Measurements from ENCODE around the gene ABI1.
"Not testable (repeated sequence)": the region's sequence is repeated elsewhere in the genome, so short reads cannot be mapped to it uniquely, and the experiment has no call there.

Gene ABI1

DNA sequence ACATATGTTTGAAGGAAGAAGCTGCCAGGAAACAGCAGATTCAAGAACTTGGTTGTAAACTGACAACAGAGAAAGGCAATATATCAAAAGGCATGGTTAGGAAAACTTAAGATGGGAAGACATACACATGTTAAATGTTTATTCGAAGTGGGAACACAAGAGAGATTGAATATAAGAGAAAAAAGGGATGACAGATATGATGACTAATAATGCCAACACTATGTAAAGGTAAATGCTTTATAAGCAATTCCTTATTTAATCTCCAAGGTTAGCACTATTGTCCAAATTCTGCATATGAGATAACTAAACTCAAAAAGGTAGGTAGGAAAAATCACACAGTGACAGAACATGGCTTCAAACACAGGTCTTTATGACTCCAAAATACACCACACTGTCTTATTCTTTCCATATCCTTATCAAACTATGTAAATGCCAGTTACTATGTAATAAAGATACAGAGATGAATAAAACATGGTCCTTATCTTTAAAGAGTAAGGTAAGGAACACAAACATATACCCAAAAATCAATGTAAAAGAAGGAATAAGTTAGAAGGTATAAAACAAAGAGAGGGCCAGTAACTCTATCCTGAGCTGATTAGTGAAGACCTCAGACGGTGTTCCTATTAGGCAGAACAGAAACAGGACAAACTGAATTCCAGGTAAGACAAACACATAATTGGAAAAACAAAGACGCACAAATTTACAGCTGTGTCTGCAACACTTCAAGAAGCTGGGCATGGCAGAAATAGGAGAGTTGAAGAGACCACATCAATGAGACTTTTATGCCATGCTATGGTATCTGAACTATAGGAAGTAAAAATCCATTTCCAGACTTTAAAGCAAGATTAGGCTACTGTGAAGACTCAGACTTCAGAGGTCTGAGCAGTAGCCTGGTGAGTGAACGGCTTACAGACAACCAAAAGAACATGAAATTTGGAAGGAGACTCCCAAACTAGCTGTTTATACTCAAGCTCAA, 56.1 kb downstream of the ABI1 start:
- no peak for DNase-seq (ENCODE audit: low read depth)

DNA sequence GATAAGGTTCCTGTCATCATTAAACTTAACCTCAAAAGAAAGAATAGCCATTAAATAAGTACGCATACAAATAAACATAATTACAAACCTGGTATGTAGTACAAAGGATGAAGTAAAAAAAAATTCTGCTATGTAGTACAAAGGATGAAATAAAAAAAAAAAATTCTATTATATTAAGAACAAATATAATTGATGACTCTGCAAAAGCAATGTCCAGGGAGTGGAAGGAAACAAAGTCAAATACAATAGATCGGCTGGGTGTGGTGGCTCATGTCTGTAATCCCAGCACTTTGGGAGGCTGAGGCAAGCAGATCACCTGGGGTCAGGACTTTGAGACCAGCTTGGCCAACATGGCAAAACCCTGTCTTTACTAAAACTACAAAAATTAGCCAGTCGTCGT, 56.9 kb downstream of the ABI1 start:
- no peak for DNase-seq (ENCODE audit: low read depth)

- no peak for DNase-seq (ENCODE audit: low read depth)
These were observed 58.2 kb downstream of the ABI1 start for GRCh38 chr10:26802527-26802926.

- DNase-seq (ENCODE audit: low read depth), result no peak
These were observed 58.9 kb downstream of the ABI1 start for GRCh38 chr10:26801831-26802230.

- no peak for DNase-seq (ENCODE audit: low read depth)
These were observed 59.5 kb downstream of the ABI1 start for GRCh38 chr10:26801274-26801673.

- DNase-seq (ENCODE audit: low read depth), result no peak
These were observed 60.3 kb downstream of the ABI1 start for GRCh38 chr10:26800468-26800867.

DNA sequence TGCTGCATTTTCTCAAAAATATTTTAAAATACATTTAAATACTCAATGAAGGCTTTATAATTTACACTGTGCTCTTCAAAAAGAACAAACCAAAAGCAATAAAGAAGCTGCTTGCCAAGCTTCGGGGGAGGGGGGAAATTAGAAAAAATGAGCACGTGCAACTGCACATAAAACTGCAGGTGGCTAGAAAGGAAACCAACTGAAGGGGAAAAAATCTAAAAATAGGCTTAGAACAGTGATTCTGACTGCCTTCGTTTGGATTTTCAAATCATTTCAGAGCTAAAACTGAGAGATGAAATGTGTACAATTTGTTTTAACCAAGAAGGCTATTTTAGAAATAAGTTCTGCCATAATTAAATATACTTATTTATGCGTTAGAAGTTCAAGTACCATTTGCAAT, 61.4 kb downstream of the ABI1 start:
- no peak for DNase-seq (ENCODE audit: low read depth)

DNA sequence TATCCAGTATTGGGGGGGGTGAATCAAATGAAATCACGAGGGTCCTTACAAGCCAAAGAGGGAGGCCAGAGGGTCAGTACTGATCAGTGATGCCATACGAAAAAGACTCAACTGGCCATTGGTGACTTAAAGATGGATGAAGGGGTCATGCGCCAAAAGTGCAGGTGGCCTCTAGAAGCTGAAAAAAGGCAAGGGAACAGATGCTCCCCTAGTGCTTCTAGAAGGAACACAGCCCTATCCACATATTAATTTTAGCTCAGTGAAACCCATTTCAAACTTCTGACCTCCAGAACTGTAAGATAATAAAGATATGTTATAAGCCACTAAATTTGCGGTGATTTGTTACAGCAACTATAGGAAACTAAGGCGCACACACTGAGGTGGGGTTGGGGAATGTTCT, 62.5 kb downstream of the ABI1 start:
- DNase-seq (ENCODE audit: low read depth), result no peak

DNA sequence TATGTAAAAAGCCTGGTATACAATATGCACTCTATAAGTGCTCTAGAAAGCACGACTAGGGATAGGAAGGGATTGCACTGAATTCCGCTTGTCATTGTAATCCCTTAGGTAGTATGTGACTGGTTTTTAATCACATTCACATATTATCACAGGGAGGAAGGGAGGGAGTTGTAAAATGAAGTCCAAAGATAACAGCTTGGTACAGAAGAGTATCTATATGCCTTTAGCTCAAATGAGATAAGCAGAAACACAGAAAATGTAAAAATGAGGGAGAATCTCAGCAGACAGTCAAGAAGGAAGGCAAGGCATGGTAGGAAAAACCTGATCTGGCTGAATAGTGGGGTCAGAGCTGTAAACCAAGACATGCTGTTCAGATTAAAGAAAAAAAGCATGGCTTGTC, 63.4 kb downstream of the ABI1 start:
- no peak for DNase-seq (ENCODE audit: low read depth)

DNA sequence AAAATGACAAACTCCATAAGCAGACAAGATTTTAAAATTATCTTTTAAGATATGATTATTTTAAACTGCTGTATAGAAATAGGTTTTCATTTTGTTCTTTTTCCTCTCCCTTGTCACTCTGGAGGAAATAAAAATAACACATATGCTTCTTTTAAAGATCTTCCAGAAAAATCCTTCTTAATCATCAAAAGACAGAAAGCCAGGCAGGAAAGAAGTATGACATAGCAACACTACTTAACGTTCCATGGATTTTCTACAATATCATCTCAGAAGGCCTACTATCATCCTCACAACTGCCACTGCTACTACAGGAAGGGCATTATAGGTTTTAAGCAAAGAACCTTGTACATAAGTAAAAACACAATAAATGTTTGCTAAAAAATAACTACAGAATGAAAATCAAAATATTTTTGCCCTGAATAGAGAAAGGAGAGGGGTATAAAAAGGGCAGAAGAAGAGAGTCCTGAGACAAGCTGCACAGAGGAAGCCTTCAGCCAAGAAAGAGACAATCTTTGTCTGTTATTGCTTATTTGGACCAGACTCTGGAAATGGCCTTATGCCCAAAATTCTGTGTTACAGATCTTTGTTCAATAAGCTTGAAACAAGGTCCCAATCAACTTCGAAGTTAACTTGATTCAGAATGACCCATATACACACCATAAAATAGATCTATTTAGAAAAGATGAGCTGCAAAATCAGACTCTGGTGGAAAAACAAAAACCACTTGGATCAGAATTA, 67.8 kb downstream of the ABI1 start:
- DNase-seq (ENCODE audit: low read depth), result no peak

DNA sequence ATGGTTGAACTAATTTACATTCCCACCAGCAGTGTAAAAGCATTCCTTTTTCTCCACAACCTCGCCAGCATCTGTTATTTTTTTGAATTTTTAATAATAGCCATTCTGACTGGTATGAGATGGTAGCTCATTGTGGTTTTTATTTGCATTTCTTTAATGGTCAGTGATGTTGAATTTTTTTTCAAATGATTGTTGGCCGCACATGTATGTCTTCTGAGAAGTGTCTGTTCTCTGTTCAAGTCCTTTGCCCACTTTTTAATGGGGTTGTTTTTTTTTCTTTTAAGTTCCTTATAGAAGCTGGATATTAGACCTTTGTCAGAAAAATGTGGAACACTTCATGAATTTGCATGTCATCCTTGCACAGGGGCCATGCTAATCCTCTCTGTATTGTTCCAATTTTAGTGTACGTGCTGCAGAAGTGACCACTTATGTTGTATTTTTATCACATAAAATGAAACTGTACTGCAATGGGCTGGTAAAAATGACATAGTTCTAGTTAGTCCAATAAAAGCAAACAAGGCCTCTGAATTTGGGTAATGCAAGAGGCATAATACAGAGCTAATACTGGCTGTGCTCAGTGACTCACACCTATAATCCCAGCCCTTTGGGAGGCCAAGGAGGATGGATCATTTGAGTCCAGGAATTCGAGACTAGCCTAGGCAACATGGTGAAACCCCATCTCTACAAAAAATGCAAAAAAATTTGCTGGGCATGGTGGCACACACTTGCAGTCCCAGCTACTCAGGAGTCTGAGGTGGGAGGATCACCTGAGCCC, 70.3 kb downstream of the ABI1 start:
- no peak for DNase-seq (ENCODE audit: low read depth)

DNA sequence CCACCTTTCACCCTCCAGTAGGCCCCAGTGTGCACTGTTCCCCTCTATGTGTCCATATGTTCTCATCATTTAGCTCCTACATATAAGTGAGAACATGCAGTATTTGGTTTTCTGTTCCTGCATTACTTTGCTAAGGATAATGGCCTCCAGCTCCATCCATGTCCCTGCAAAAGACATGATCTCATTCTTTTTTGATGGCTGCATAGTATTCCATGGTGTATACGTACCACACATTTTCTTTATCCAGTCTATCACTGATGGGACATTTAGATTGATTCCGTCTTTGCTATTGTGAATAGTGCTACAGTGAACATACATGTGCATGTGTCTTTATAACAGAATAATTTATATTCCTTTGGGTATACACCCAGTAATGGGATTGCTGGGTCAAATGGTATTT, 71.0 kb downstream of the ABI1 start:
- not testable (repeated sequence) for DNase-seq (ENCODE audit: low read depth)

DNA sequence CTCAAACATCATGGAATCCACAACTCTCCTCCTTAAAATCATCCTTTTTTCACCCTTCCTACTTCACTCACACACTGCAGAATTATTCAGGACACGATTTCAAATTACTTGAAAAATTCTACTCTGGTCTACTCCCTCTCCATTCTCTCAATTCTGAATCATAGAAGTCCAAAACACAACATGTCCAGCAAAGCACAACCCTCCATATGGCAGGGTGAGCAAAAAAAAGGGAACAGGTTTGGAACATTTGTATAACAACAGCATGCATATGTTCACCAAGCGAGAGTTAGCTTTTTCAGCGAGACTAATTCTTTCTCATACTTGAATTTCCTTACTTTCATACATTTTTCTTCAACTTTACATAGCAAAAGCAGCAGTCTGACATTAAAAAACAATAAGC, 73.4 kb downstream of the ABI1 start:
- DNase-seq (ENCODE audit: low read depth), result no peak

GRCh38 chr10:26781797-26782196, 79.0 kb downstream of the ABI1 start:
- DNase-seq (ENCODE audit: low read depth), result no peak

DNA sequence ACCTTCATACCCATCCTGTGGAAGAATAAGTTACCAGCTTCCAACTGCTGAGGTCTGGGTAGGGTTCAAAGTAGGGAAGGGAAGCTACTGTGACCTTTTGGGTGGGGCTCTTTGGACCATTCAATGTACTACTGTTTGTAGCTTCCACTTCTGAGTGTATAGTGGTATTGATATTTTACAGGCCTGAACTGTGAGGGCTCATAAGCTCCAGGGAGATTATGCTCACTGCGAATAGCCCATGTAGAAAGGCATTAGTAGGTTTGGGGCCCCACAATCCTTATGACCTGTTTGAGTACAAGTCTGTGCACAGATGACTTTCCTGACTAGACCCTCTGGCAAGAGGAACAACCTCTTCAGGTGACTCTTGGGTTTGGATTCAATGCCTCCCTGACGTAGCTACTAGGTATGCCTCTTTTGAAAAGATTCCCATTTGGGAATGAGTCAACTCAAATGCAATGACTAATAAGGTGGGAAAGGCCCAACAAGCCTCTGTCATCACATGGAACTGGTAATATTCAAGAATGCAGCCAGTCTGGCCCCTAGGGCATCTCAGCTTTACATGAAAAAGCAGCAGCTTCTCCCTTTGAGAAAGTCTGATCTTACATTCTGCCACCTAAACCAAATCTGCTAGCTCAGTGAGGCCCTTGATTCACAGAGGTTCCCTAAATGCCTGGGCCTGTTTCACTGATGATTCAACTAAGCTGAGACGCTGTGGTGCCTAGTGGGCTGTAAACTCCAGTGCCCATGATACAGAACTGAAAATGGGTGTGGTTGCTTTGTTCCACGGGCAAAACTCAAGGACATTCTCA, 79.8 kb downstream of the ABI1 start:
- no peak for DNase-seq (ENCODE audit: low read depth)

GRCh38 chr10:26780106-26780792, 80.5 kb downstream of the ABI1 start:
- DNase-seq (ENCODE audit: low read depth), result no peak

DNA sequence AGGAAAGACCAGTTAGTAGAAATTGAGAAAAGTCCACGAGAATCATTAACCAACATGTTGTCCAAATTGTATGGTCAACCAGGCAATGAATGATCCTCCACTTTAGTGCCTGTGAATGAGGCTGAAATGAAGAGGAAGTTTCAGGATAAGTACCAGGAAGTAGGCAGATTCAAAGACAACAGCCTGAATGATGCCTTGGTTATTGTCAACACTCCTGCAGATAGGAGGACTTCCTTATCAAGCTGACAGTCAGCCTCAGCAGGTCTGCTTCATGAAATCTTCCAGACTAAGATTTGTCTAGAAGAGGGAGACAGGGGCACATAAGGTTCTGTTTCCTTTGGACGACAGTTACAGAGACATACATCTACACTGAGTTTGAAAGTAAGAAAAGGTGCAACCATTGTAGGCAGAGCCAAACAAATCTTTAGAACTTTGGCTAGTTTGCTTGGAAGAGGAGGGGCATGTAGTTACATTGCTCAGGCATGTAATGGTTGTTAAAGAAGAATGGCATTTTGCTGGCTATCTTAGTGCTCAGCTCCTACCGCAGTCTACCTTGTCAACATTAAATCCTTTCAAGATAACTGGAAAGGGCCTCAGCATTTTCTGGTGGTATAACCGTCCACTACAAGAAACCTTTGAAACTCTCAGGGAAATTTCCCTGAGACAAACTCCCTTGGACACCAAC, 81.4 kb downstream of the ABI1 start:
- no peak for DNase-seq (ENCODE audit: low read depth)

DNA sequence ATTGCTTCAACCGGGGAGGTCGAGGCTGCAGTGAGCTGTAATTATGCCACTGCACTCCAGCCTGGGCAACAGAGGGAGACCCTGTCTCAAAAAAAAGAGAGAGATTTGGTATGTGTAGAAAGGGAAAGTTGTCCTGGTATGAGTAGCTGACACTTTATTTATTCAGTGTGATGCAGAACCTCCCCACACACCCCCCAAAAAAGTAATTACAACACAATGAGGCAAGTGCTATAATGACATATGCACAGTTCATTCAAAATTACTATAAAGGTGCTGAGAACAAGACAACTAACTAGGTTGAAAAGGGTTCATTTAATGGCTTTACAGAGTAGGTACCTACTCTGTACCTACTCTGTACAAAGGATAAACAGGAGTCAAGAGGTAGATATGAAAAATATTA, 83.1 kb downstream of the ABI1 start:
- DNase-seq (ENCODE audit: low read depth), result no peak

DNA sequence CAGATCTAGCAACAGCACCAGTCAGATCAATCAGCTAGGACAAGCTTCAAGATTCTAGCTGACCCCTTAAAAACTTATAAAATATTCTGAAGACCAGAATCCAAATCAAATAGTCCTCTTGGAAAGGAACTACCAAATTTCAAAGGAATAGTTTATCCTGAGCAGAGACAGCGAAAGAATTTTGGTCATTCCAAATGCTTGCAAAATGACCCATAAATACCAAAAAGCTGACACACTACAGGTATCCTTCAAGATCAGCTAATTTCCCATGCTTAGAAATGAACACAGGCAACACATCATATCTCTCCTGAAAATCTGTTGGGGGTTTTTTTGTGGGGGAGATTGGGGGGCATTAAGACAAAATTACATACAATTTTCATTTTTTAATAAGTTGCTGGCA, 84.5 kb downstream of the ABI1 start:
- no peak for DNase-seq (ENCODE audit: low read depth)

DNA sequence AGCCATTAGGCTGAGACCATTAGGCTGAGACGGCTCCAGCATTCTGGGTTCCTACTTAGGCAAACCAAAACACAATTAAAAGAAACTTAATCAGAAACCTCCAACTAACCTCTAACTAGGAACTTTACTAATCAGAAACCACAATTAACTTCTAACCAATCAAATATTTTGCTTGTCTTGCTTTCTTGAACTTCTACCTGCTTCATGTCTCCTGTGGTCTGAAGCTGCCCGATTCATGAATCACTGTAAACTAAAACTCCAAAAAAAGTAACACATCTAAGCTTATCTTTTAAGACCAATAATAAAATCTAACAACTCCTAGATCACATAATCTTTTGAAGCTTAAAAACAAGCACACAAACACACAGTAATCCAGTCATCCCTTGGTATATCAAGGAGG, 87.1 kb downstream of the ABI1 start:
- no peak for DNase-seq (ENCODE audit: low read depth)

DNA sequence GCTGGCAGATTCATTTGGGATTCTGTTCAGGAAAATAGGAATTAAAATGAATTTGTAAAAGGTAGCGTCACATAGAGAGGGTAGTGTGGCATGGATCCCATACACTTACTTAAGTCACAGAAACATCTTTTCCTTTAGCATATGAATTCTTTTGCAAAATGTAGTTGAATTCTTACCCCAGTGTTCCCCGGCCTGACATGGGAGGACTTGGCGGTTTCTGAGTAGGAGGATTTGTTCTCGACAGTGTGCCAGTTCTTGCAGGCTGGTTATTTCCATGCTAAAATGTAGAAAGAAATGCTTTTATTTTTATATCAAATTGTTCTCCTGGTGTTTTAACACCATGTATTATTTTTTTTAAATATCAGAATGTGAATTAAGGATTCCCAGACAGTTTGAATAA, 90.7 kb downstream of the ABI1 start:
- no peak for DNase-seq (ENCODE audit: low read depth)

Measured in T-helper 22 cell (primary cell).